Upper lobe of right lung (tissue), 1 donor: Measurements from ENCODE around the gene ATG2A. TPM values are rescaled to one million over a fixed set of nuclear protein-coding genes. Genes with fewer than 3 reads are reported as not detected.

ENCODE experiments used
- ATAC-seq: fragments of 200-7000 bp; cut with Tn5 transposase; one replicate; pipeline ENCODE4 v1.9.1; 2020; ENCODE audit warnings: mild to moderate bottlenecking, moderate library complexity
- DNase-seq: peaks from one replicate; pipeline ENCODE4 v3.0.0-alpha.2; 2020
- H3K27ac ChIP-seq: fragments of 200-600 bp; one replicate; pipeline ENCODE4 v1.8.0; 2022
- H3K27me3 ChIP-seq: fragments of 200-600 bp; one replicate; pipeline ENCODE4 v1.8.0; 2022; ENCODE audit warnings: mild to moderate bottlenecking
- H3K36me3 ChIP-seq: fragments of 200-600 bp; one replicate; pipeline ENCODE4 v1.8.0; 2022
- H3K4me1 ChIP-seq: fragments of 200-600 bp; one replicate; pipeline ENCODE4 v1.8.0; 2022
- H3K4me3 ChIP-seq: fragments of 200-600 bp; one replicate; pipeline ENCODE4 v1.8.0; 2022; ENCODE audit warnings: mild to moderate bottlenecking
- H3K9me3 ChIP-seq: fragments of 200-600 bp; one replicate; pipeline ENCODE4 v1.8.0; 2022
- intact Hi-C: fragments of 100-400 bp; cut with DNase I; formaldehyde crosslinking; loops from one replicate; pipeline ENCODE4 v1.11.0; 2022
- total RNA-seq: library from RNA; stranded (reverse); fragmentation: NEBNext Ultra II Directional; extraction: Animal tissue kit (Norgen Biotek cat#: 25700); gene quantifications from one replicate; pipeline ENCODE4 v1.2.1, GENCODE V29; 2021
- TF ChIP-seq, protein P1 (sequence below): fragments of 200-600 bp; IDR thresholded peaks from one replicate; pipeline ENCODE4 v1.8.0; 2022; ENCODE audit warnings: antibody characterized with exemption
- donor health status: DM: no; HTN: yes; CAD: no; lungs with severe emphysema.

ATG2A gene
- total RNA-seq, 1 donor from 2014 or later, result 23.2 TPM

DNA sequence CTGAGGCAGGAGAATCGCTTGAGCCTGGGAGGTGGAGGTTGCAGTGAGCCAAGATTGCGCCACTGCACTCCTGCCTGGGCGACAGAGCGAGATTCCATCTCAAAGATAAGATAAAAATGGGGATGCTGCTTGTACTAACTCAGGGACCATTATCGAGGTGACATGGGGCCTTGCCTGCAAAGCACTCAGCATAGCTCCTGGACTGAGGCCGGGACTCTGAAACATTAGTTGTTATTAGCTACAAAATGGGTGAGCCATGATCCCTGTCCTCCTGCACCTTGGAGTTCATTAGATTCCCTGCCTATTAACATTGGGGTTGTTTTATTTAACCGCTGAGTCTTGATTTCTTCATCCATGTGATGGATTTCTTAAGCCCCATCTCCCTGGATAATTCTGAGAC, 12.6 kb upstream of the ATG2A start:
- no peak for ATAC-seq
- no peak overlapping the region for H3K4me3 ChIP-seq
- H3K4me1 ChIP-seq, result peaks cover 12% of the 10 kb centered on the region
- peaks cover 53% of the 10 kb centered on the region for H3K36me3 ChIP-seq
- intact Hi-C loops, result loop anchor here (10.0 kb wide), 1 partner anchor 65 kb away; the partner anchor contains the start of gene BATF2
- DNase-seq, result no peak
- H3K27ac ChIP-seq, result no peak overlapping the region
- H3K9me3 ChIP-seq, result no peaks in the 10 kb centered on the region
- H3K27me3 ChIP-seq, result no peaks in the 10 kb centered on the region
- TF ChIP-seq, protein P1, sequence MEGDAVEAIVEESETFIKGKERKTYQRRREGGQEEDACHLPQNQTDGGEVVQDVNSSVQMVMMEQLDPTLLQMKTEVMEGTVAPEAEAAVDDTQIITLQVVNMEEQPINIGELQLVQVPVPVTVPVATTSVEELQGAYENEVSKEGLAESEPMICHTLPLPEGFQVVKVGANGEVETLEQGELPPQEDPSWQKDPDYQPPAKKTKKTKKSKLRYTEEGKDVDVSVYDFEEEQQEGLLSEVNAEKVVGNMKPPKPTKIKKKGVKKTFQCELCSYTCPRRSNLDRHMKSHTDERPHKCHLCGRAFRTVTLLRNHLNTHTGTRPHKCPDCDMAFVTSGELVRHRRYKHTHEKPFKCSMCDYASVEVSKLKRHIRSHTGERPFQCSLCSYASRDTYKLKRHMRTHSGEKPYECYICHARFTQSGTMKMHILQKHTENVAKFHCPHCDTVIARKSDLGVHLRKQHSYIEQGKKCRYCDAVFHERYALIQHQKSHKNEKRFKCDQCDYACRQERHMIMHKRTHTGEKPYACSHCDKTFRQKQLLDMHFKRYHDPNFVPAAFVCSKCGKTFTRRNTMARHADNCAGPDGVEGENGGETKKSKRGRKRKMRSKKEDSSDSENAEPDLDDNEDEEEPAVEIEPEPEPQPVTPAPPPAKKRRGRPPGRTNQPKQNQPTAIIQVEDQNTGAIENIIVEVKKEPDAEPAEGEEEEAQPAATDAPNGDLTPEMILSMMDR, result no peak

DNA sequence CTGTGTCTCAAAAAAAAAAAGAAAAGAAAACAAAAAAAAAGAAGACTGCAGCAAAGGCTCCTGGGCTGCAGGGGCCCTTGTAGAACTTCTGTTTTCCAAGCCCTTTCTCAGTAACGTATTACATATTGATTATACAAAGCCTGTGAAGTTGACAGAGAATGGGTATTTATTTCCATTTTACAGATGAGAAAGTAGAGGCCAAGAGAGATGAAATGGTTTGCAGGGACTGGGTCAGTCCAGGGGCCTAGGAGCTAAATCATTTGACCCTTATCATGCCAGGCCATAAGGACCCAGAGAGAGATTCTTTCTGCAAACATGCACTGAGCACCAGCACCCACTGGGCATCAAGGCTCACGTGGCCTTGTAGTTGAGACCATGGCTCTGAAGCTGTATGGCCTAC, 11.9 kb upstream of the ATG2A start:
- TF ChIP-seq, protein P1, result no peak
- Histone ChIP-seq H3K36me3 (peaks cover 53% of the 10 kb centered on the region), H3K27me3 (no peaks in the 10 kb centered on the region), H3K27ac (no peak overlapping the region), H3K4me3 (no peak overlapping the region), H3K4me1 (peaks cover 12% of the 10 kb centered on the region), H3K9me3 (no peaks in the 10 kb centered on the region)
- ATAC-seq, result no peak
- intact Hi-C loops, result loop anchor here (10.0 kb wide), 1 partner anchor 66 kb away; the partner anchor contains the start of gene BATF2
- peak; percentile 17 for DNase-seq

DNA sequence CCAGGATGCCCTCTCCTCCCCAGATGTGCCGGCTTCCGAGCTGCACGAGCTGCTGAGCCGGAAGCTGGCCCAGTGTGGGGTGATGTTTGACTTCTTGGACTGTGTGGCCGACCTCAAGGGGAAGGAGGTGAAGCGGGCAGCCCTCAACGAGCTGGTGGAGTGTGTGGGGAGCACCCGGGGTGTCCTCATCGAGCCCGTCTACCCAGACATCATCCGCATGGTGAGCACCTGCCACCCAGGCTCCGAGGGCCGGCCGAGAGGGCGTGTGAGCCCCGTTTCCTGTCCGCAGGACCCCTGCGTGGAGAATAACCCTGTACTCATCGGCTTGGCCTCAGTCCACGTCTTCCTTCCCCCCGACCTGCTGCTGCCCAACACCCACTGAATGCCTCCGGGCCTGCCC, 9.7 kb upstream of the ATG2A start:
- Histone ChIP-seq H3K4me1 (peaks cover 18% of the 10 kb centered on the region), H3K27ac (no peak overlapping the region), H3K27me3 (no peaks in the 10 kb centered on the region), H3K4me3 (no peak overlapping the region), H3K36me3 (peaks cover 33% of the 10 kb centered on the region), H3K9me3 (no peaks in the 10 kb centered on the region)
- DNase-seq, result peak; percentile 60
- intact Hi-C loops, result loop anchor here (10.0 kb wide), 1 partner anchor 68 kb away; the partner anchor contains the start of gene BATF2
- TF ChIP-seq, protein P1, result no peak
- no peak for ATAC-seq

GRCh38 chr11:64925536-64926436, 8.8 kb upstream of the ATG2A start:
- DNase-seq (peak; percentile 67), ATAC-seq (no peak)
- TF ChIP-seq, protein P1, result no peak
- no peak overlapping the region for H3K27ac ChIP-seq
- no peaks in the 10 kb centered on the region for H3K27me3 ChIP-seq
- H3K36me3 ChIP-seq, result peaks cover 24% of the 10 kb centered on the region
- H3K4me1 ChIP-seq, result peaks cover 18% of the 10 kb centered on the region
- no peaks in the 10 kb centered on the region for H3K9me3 ChIP-seq
- intact Hi-C loops, result loop anchor here (10.0 kb wide), 1 partner anchor 69 kb away; the partner anchor contains the start of gene BATF2
- peak overlapping the region; percentile 99 for H3K4me3 ChIP-seq

DNA sequence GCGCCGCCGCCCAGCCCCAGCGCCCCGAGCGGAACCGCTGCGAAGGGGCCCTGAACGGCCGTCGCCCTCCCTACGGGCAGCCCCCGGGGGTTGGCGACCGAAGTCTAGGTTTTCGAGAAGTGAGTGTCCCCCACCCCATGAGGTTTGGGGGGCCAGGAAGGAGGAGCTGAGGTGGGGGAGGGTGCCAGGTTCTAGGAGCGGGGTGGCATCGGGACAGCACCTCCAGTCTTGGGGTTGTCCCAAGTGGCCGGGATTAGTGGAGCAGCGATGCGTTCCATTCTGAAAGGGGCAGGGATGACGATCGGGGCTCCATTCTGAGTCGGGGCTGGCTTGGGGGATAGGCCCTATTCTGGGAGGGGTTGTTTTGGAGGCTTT, 7.9 kb upstream of the ATG2A start:
- H3K27me3 ChIP-seq, result no peaks in the 10 kb centered on the region
- TF ChIP-seq, protein P1, result no peak
- H3K9me3 ChIP-seq, result no peaks in the 10 kb centered on the region
- peaks cover 18% of the 10 kb centered on the region for H3K4me1 ChIP-seq
- peak overlapping the region; percentile 99 for H3K4me3 ChIP-seq
- DNase-seq, result no peak
- H3K36me3 ChIP-seq, result peaks cover 15% of the 10 kb centered on the region
- H3K27ac ChIP-seq, result peak overlapping the region; percentile 95
- peak; percentile 1 for ATAC-seq
- intact Hi-C loops, result loop anchor here (10.0 kb wide), 1 partner anchor 70 kb away; the partner anchor contains the start of gene BATF2
